ENCODE measurements around the gene TLL2. TPM values are rescaled to one million over a fixed set of nuclear protein-coding genes. Genes with fewer than 3 reads are reported as not detected.
A peak's percentile ranks its signal among the peaks of the same experiment; 100 is the strongest.

TLL2 gene
- total RNA-seq, 1 donor from 2014 or later, result 0.45 TPM

GRCh38 chr10:96427291-96427690, 86.4 kb downstream of the TLL2 start:
- DNase-seq (ENCODE audit: low read depth), result no peak

DNA sequence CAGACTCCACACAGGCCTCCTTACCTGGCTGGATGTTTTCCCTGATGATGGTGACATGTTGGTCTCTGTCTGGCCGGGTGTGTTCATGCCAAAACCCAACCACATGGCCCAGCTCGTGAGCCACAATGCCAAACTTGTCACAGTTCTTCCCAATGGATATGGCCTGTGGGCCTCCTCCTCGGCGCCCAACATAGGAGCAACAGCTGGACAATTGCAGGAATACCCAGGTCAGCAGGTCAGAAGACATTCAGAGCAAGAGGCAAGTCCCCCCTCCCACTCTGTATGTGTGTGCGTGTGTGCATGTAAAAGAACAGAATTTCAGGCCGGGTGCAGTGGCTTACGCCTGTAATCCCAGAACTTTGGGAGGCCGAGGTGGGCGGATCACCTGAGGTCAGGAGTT, 91.2 kb downstream of the TLL2 start:
- no peak for DNase-seq (ENCODE audit: low read depth)

GRCh38 chr10:96421995-96422394, 91.7 kb downstream of the TLL2 start:
- no peak for DNase-seq (ENCODE audit: low read depth)

DNA sequence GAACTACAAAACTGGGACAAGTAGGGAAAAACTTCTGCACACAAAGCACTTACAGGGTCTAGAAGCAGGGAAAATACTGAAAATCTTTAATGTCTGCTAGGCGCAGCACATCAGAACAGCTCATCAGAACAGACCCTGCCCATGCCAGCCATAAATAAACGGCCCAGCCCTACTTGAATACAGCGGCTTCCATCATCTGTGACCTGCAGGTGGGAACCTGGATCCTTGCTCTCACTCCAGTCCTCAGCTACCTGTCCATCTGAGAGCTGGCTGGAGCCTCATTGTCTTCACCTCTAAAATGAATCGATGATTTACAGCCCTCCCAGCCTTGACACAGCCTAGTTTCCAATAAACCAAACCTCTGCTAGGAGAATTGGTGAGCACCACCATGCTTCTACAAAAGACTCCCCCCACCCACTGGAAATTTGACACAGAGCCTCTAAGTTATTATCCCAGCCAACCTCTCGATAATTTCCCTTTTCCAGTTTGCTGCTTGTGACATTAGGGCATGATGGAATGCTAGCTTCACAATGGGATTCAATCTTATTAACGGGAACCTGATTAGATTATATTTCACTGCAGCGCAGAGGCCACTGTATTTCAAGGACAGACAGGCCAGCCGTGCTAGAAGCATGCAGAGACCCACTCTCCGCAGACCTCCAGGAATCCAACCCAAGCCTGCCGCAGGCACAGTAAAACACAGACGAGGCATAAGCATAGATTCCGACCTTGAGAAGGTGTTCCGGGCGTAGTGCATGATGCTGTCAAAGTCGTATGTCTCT, 93.3 kb downstream of the TLL2 start:
- DNase-seq (ENCODE audit: low read depth), result no peak

GRCh38 chr10:96419351-96419750, 94.4 kb downstream of the TLL2 start:
- DNase-seq (ENCODE audit: low read depth), result no peak

DNA sequence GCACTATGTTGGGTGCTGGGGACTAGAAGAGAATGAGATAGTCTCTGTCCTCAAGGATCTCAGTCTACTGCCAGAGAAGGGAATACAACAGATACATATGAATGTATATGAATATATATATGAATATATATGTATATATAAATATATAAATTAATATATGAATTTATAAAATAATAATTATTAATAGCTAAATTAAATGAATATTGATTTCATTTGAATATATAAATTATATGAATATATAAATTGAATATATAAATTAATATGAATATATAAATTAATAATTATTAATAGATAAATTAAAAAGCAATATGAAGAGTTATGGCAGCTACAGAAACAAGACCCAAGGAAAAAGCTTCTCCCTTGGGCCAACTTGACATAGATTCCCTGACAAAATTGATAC, 95.1 kb downstream of the TLL2 start:
- no peak for DNase-seq (ENCODE audit: low read depth)

GRCh38 chr10:96417441-96417840, 96.3 kb downstream of the TLL2 start:
- DNase-seq (ENCODE audit: low read depth), result peak; percentile 30

- DNase-seq (ENCODE audit: low read depth), result peak; percentile 16
These were observed 97.1 kb downstream of the TLL2 start for GRCh38 chr10:96416643-96417042.

DNA sequence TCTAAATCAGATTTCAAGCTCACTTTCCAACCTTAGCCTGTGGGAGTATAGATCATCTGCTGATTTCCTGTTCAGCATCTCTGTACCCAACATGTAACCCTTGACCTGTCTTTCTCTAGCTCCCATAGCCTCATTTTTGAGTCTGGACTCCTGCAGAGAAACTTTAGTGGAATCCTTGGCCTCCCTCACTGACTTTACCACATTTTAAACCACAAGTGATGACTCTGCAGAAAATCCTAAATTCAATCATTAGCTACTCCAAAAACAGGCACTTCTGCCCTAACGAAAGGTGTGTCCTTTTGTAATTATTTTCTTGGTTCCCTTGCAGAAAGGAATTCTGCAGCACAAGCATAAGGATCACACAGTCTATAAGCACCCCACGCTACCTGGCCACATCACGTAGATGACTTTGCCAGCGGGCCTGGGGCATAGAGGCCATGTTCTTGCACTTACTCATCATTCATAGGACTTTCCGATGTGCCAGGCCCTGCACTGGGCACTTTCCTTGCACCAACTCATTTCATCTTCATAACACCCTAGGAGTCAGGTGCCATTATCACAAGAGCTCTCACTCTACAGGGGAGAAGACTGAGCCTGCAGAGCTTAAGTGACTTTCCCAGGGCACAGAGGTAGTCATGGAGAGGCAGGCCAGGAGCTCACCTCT, 97.7 kb downstream of the TLL2 start:
- no peak for DNase-seq (ENCODE audit: low read depth)

DNA sequence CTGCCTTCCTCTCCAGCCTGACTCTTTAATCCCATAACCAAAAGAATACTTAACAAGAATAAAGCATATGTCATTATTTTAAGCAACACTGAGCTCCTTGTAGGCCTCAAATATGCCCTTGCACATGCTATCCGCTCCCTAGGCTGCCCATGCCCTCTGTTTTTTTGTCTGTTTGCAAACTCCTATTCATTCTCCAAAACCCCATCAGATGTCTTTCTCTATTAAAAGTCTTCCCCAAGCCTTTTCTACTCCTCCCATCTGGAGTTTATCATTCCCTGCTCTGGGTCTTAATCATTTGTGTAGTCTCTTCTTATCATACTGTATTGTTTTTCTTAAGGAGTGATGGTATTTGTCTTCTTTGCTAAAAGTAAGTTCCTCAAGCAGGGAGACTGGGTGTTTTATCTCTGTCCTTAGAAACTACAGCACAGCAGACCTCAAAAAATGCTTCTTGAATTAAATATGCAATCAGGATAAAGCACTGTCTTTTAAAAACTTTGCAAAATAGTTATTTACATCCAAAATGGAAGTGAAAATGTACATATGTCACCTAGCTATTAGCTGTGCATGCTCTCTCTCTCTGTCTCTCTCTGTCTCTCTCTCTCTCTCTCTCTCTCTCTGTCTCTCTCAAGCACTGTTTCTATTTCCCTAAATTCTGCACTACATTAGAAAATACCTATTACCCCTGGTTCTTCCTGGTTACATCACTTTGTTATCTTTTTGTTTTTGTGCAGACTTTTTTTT, 98.4 kb downstream of the TLL2 start:
- DNase-seq (ENCODE audit: low read depth), result no peak

DNA sequence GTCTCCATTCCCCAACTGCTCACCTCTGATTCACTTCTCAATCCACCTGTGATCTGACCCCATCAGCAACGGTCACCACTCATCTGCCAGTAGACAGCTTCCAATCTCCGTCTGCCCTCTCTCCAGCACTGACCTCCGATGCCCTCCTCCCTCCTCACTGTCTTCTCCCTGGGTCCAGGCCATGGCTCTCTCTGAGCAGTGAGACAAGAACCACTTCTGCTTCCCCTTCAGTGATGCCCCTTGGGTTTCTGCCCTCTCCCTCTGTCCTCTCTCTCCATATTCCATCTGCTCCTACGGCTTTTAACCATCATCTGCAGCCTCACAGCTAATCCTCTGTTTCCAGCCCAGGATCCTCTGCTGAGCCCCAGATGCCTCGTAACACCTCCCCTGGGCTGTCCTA, 99.4 kb downstream of the TLL2 start:
- no peak for DNase-seq (ENCODE audit: low read depth)

- DNase-seq (ENCODE audit: low read depth), result peak; percentile 61
These were observed 100.5 kb downstream of the TLL2 start for GRCh38 chr10:96413151-96413787.

DNA sequence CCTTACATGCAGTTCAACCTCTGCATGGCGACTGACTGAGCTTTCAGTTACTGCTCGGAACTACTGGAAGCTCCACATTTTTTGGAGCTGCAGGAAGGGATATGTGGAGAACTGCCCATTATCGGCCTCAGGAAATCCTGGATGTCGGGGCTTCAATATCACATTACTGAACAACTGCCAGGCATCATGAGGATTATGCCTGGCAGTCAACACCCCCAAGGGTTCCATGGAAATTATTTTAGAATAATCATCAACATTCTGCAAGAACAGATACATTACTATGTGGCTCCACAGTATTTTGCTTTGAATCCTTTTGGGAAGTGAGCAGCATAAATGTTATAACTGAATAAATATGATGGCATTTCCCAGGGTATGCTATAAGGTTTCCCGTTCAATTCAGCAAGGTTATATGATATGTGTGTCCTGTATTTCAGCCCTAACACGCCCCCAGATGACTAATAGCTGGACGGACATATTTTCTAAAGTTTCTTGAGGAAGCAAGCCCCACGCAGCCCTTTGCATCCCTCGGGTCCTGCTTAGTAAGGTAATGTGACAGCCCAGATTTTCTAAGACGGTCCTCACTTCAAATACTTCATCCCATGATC, 101.9 kb downstream of the TLL2 start:
- DNase-seq (ENCODE audit: low read depth), result no peak

GRCh38 chr10:96410296-96410695, 103.4 kb downstream of the TLL2 start:
- DNase-seq (ENCODE audit: low read depth), result no peak

DNA sequence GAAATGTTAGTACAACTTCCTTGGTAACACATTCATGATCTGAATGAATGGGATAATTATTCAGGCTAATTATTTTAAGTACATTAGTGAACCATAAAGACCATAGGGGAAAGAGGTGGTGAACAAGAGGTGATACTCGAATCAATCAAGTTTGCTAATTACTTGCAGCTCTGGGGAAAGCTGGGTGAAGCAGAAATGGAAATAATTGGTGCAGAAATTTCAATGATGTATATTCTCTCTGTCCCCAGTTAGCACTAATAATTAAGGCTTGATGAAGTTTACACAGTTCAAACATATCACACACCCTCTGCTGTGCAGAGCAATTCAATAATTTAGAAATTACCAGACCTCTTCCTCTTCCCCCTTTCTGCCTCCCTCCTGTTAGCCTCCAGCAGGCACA, 105.5 kb downstream of the TLL2 start:
- DNase-seq (ENCODE audit: low read depth), result no peak

DNA sequence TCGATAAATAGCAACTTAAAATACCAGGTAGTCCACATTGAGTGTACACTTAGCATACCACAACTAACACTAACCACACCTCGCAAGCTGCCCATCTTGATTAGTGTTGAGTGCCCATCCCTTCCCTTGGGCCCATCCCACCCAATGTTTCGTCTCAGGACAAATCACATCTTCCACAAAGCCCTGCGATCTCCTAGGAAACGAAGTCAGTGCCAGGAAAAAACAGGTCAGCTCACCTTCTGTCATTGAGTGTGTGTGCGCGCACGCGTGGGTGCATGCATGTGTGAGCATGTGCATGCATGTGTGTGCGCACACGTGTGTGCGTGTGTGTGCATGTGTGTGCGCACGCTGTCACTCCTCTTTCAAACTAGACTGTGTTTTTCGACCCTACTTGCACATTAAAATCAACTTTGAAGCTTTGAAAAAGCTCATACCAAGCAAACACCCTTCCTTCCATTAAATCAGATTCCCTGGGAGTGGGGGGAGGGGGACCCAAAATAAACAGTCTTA, 106.1 kb downstream of the TLL2 start:
- DNase-seq (ENCODE audit: low read depth), result no peak

DNA sequence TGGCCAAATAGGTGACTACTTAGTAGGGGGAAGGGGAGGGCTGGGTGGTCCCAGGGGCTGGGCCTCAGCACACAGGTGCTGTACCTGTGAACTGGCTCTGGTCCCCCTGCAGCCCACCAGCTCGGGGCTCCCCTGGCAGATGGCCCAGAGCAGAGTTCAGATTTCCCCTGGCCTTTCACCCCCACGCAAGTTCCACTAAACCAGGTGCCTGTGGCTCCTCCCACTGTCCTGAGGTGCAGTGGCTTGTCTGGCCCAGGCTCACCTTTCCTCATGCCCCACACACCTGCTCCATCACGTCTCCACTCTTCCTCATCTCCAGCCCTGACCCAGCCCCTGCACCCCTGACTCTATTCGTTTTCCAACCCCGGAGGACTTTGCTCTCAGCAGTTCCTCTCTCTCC, 107.6 kb downstream of the TLL2 start:
- no peak for DNase-seq (ENCODE audit: low read depth)

DNA sequence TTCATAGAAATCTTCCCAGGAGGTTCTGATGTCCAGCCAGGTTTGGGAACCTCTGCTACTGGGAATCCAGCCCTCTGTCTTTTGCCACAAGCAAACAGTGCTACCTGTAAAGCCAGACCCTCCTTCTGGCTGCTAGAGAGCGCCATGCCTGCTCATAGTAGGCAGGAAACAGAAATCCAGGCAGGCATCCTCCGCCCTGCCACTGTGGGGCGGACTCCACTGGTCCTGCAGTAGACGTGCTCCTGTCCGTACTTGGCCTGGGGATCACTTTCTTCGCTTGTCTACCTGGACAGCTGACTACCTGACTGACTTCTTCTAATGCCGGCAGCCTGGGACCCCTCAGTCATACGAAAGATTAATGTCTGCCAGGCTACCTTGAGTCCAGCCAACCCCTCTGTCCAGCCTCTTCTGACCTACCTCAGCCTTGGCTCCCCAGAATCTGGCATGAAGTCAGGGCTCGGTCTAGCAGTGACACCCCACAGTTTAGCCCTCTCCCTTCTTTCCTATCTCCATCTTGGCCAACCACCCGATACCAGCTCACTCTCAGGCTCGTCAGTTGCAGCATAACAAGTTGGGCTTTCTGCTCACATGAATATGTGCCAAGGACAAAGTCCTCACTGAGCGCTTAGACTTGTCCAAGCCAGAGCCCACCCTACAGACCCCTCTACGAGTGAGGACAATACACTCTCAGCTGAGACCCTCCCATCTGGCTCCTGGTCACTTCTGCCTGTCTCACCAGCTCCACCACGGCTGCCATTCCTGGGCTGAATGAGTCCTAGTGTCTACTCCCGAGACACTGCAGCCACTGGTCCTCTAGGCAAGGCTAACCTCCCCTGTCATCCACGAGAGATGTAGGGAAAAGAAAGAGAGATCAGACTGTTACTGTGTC, 111.1 kb downstream of the TLL2 start:
- DNase-seq (ENCODE audit: low read depth), result no peak

GRCh38 chr10:96401036-96401435, 112.7 kb downstream of the TLL2 start:
- DNase-seq (ENCODE audit: low read depth), result no peak

GRCh38 chr10:96400465-96400864, 113.3 kb downstream of the TLL2 start:
- DNase-seq (ENCODE audit: low read depth), result no peak
